ENCODE measurements around the gene ELK3. TPM values are rescaled to one million over a fixed set of nuclear protein-coding genes. Genes with fewer than 3 reads are reported as not detected.

Gene ELK3
- total RNA-seq, 1 donor from 2014 or later: 41.2 TPM

DNA sequence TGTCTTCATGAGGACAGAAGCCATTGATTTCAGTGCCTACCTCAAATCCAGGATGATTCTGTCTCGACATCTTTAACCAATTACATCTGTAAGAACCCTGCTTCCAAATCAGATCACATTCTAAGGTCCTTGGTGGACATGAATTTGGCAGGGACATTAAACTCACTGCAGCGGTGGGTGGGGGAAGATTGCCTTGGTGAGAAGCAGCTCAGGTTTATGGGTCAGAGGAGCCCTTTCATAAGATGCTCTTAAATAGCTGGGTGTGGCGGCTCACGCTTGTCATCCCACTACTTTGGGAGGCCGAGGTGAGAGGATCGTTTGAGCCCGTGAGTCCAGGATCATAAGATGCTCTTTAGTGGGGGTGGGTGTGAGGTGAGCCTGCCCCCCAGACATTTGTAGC, 42.9 kb downstream of the ELK3 start:
- H3K4me1 ChIP-seq: peaks cover 64% of the 10 kb centered on the region
- TF ChIP-seq, protein P1, sequence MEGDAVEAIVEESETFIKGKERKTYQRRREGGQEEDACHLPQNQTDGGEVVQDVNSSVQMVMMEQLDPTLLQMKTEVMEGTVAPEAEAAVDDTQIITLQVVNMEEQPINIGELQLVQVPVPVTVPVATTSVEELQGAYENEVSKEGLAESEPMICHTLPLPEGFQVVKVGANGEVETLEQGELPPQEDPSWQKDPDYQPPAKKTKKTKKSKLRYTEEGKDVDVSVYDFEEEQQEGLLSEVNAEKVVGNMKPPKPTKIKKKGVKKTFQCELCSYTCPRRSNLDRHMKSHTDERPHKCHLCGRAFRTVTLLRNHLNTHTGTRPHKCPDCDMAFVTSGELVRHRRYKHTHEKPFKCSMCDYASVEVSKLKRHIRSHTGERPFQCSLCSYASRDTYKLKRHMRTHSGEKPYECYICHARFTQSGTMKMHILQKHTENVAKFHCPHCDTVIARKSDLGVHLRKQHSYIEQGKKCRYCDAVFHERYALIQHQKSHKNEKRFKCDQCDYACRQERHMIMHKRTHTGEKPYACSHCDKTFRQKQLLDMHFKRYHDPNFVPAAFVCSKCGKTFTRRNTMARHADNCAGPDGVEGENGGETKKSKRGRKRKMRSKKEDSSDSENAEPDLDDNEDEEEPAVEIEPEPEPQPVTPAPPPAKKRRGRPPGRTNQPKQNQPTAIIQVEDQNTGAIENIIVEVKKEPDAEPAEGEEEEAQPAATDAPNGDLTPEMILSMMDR (IDR thresholded peaks at IDR 0.05): no peak
- DNase-seq (no peak), ATAC-seq (no peak)
- no peaks in the 10 kb centered on the region for H3K9me3 ChIP-seq
- H3K36me3 ChIP-seq: no peaks in the 10 kb centered on the region
- no peak overlapping the region for H3K4me3 ChIP-seq
- intact Hi-C loops (cut with DNase I): no loop called here
- H3K27me3 ChIP-seq: no peaks in the 10 kb centered on the region
- peak overlapping the region; percentile 79 for H3K27ac ChIP-seq

DNA sequence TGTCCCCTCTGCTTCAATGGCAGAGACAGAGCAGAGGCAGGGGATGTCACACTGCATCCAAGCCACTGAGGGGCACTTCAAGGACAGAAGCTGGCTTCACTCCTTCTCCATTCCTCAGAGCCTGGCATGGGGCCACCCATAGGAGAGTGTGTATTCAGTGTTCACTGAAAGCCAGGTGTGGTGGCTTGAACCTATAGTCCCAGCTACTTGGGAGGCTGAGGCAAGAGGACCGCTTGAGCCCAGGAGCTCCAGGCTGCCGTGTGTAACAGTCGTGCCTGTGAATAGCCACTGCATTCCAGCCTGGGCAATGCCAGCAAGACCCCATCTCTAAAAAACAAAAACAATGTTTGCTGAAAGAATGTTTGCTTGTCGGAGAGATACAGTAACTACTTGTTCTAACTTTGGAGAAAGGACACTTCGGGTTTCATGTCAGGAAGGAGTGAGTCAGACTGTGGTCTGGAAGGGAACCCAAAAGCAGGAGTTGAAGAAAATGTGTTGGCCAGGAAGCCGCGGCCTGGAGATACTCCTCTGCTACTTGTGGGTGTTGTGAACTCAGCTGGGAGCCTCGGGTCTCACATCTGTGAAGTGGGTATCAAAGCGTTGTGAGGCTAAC, 43.4 kb downstream of the ELK3 start:
- H3K4me3 ChIP-seq: no peak overlapping the region
- intact Hi-C loops (cut with DNase I): no loop called here

DNA sequence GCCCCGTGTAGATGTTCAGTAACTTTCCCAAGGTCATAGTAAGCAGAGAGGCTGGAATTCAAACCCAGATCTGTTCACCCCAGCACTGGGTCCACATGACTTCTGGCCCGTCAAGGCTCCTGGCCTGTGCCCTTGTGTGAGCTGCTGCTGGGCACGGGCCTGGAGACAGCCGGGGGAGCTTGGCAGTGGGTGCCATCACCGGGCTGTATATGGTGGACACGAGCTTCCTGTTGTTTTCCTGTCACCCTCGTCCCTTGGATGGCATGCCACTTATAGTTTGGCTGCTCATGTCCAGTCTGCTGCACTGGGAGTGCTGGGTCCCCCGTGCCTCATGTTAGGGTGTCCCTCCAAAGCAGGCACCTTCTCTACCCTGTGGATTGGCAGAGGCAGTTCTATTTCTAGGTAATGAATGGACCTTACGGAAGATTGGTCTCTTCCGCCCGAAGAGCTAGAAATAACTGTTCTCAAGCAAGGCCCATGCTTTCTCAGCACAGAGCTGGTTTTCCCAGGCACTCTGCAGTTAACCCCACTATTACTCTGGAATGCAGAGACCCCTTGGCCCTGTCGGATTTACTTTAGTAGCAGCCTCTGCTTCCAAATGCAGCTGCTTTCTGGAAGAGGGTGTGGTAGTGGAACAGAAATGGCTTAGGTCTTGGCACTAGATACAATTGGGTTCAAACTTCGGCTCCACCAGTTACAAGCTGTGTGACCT, 44.3 kb downstream of the ELK3 start:
- Histone ChIP-seq H3K4me3 (no peak overlapping the region), H3K27ac (no peak overlapping the region), H3K4me1 (peaks cover 67% of the 10 kb centered on the region), H3K9me3 (no peaks in the 10 kb centered on the region), H3K27me3 (no peaks in the 10 kb centered on the region), H3K36me3 (no peaks in the 10 kb centered on the region)
- intact Hi-C loops (cut with DNase I): no loop called here
- TF ChIP-seq, protein P1 (IDR thresholded peaks at IDR 0.05): no peak
- ATAC-seq (no peak), DNase-seq (no peak)

More for the DNA sequence above, 43.4 kb downstream of the ELK3 start:
- H3K27me3 ChIP-seq: no peaks in the 10 kb centered on the region
- H3K36me3 ChIP-seq: no peaks in the 10 kb centered on the region
- H3K9me3 ChIP-seq: no peaks in the 10 kb centered on the region
- peaks cover 68% of the 10 kb centered on the region for H3K4me1 ChIP-seq
- TF ChIP-seq, protein P1 (IDR thresholded peaks at IDR 0.05): no peak
- peak overlapping the region; percentile 79 for H3K27ac ChIP-seq
- ATAC-seq: peak; percentile 45
- no peak for DNase-seq

DNA sequence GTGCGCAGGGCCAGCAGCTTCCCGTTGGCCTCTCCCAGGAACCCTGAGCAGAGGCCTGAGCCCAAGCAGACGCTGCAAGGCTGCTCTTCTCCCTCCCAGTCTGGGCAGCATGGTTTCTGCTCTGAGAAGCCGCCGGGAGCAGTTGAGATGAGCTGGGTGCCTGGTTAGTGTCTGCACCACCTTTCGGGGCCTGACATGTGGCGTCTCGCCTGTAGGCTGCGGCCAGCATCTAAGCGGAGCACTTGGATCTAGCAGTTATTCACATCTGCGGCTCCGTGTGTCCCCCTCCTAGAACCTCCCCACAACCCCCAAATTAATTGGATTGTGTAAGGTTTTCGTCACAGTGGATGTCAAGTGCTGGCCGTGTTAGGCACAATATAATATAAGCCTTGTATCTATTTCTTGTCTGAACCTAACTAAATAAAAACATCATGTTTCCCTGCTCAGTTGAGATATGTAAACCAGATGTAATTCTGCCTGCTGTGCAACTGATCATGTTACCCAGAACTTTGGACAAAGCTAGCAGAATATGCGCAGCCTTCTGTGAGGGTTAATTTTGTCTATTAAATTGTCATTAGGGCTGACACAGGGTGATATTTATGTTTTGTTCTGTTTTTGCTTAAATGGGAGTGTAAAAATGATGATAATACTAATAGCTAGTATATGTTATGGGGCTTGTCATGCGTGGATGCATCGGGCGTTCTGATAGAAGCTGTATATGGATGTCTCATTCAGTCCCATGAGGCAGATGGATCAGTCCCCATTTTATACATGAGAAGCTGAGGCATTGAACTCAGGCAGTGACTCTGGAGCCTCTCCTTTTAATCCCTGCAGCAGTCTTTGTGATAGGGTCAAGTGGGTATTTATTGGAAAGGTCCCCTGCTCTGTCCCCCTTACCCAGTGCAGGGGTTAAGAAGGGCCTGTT, 45.8 kb downstream of the ELK3 start:
- no peaks in the 10 kb centered on the region for H3K9me3 ChIP-seq
- H3K4me1 ChIP-seq: peaks cover 58% of the 10 kb centered on the region
- H3K36me3 ChIP-seq: no peaks in the 10 kb centered on the region
- peak overlapping the region; percentile 26 for H3K27ac ChIP-seq
- H3K4me3 ChIP-seq: no peak overlapping the region
- DNase-seq (no peak), ATAC-seq (no peak)
- no peaks in the 10 kb centered on the region for H3K27me3 ChIP-seq
- TF ChIP-seq, protein P1 (IDR thresholded peaks at IDR 0.05): no peak
- intact Hi-C loops (cut with DNase I): no loop called here

DNA sequence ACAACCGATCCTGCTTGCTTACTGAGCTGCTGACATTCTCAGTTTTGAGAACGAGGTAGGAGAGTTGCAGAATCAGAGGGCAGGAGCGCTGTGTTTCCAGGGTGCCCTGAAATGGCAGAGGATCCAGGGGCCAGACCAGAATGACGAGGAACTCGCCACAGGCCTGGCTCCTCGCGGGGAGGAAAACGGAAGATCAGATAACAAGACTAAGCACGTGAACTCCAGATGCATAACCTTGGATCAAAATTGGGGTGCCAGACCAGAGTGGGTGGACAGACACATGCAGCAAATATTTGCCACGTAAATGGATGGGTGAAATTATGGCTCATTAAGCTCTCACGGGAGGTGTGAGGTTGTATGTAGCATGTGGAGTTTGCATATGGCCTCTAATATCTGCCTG, 46.5 kb downstream of the ELK3 start:
- H3K27ac ChIP-seq: peak overlapping the region; percentile 26
- DNase-seq (no peak), ATAC-seq (no peak)
- H3K27me3 ChIP-seq: no peaks in the 10 kb centered on the region
- no peaks in the 10 kb centered on the region for H3K9me3 ChIP-seq
- H3K4me3 ChIP-seq: no peak overlapping the region
- TF ChIP-seq, protein P1 (IDR thresholded peaks at IDR 0.05): no peak
- peaks cover 52% of the 10 kb centered on the region for H3K4me1 ChIP-seq
- H3K36me3 ChIP-seq: no peaks in the 10 kb centered on the region
- intact Hi-C loops (cut with DNase I): no loop called here
